Measurements from ENCODE around the gene TSPAN3.

DNA sequence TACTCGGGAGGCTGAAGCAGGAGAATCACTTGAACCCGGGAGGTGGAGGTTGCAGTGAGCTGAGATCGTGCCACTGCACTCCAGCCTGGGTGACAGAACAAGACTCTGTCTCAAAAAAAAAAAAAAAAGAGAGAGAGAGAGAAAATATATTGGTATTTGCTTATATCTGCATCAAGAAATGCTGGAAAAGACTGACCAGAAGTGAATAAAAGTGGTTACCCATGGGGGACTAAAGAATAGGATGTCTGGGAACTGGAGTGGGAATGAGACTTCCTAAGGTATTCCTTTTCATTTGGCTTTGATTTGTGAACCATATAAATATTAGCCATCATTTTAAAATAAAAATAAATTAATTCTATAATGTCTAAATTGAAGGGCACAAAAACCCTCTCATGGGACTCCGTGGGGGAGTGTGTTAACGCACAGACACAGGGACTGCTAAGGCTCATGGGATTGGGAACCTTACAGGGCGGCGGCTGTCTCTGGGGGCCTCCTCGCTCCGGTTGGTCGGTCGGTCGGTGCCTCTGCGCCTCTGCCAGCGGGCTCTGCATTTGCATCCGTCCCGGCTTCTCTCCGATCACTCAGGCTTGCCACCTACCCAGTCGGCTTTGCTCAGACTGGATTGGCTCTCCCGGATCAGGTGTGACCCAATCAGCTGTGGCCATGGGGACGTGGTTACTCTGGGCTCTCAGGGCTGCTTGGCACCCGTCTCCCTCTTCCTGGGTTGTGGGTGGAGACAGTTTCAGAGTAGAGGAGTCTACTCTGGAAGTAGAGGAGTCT lies 12.7 kb upstream of the TSPAN3 start:
- TF ChIP-seq, protein P1, sequence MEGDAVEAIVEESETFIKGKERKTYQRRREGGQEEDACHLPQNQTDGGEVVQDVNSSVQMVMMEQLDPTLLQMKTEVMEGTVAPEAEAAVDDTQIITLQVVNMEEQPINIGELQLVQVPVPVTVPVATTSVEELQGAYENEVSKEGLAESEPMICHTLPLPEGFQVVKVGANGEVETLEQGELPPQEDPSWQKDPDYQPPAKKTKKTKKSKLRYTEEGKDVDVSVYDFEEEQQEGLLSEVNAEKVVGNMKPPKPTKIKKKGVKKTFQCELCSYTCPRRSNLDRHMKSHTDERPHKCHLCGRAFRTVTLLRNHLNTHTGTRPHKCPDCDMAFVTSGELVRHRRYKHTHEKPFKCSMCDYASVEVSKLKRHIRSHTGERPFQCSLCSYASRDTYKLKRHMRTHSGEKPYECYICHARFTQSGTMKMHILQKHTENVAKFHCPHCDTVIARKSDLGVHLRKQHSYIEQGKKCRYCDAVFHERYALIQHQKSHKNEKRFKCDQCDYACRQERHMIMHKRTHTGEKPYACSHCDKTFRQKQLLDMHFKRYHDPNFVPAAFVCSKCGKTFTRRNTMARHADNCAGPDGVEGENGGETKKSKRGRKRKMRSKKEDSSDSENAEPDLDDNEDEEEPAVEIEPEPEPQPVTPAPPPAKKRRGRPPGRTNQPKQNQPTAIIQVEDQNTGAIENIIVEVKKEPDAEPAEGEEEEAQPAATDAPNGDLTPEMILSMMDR (IDR thresholded peaks at IDR 0.05) = no peak
- no peak for TF ChIP-seq POLR2A (IDR thresholded peaks at IDR 0.05)
